ENCODE data around the gene SOX10.
"Not testable (repeated sequence)": the region's sequence is repeated elsewhere in the genome, so short reads cannot be mapped to it uniquely, and the experiment has no call there.

SOX10 gene

DNA sequence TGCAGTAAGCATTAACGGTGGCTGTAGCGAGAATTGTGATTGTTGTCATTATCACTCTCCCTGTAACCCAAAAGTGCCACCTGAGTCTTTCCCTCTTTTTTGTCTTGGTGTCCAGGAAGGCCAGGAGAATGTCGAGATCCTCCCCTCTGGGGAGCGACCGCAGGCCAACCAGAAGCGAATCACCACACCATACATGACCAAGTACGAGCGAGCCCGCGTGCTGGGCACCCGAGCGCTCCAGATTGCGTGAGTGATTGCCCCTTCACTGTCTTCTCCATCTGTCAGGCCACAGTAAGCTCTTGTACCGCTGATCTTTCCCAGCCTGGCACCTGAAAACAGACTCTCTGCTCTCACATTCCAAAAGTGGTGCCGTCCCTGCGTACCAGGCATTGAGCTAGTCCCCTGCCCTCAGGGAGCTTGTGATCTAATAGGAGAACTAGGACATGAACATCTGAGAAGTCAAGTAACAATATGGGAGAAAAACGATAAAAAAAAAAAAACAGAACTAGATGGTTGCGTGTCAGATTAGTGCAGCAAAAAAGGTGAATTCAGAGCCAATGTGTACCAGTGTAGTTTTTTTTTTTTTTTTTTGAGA is 25.0 kb downstream of the SOX10 start:
- DNase-seq (ENCODE audit: low read depth): no peak

DNA sequence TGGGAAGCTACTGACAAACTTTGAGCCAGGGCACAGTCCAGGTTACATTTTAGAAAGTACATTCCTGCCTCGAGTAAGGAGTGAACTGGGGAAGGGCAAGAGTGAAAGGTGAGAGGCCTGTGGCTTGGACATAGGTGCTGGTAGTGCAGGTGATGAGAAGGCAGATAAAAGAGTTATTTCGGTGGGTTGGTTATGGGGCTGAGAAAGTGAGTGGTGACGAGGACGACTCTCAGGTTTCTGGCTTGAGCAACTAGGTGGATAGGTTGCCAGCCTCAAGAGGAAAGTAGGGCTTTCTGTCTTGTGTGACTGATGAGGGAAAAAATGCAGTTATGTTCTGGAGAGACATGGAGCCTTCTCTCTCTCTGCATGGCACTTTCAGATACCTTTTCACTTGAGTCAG is 27.1 kb downstream of the SOX10 start:
- no peak for DNase-seq (ENCODE audit: low read depth)

DNA sequence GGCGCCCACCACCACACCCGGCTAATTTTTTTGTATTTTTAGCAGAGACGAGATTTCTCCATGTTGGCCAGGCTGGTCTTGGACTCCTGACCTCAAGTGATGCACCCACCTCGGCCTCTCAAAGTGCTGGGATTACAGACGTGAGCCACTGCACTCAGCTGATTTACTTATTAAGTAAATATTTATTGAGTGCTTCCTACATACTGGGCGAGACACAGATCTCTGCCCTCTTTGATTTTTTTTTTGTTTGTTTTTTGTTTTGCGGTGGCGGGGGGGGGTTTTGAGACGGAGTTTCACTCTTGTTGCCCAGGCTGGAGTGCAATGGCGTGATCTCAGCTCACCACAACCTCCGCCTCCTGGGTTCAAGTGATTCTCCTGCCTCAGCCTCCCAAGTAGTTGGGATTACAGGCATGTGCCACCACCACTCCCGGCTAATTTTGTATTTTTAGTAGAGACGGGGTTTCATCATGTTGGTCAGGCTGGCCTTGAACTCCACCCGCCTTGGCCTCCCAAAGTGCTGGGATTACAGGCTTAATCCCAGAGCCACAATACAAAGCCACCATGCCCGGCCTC is 28.4 kb downstream of the SOX10 start:
- not testable (repeated sequence) for DNase-seq (ENCODE audit: low read depth)

DNA sequence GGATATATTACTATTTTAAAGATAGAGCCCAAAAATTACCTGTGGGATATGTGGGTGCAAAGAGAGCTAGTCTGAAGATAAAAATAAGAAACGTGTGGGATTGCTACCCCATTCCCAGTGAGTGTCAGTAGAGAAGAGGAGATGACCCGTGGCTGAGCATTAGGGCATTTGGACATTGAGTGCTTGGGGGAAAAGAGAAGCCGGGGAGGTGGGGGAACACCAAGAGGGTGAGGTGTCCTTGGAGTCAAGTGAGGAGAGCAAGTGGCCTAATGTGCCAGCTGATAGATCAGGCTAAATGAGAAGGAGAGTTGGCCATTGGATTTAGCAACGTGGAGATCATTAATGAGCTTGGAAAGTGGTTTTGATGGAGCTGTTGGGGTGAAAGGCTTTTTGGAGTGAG is 29.7 kb downstream of the SOX10 start:
- no peak for DNase-seq (ENCODE audit: low read depth)

DNA sequence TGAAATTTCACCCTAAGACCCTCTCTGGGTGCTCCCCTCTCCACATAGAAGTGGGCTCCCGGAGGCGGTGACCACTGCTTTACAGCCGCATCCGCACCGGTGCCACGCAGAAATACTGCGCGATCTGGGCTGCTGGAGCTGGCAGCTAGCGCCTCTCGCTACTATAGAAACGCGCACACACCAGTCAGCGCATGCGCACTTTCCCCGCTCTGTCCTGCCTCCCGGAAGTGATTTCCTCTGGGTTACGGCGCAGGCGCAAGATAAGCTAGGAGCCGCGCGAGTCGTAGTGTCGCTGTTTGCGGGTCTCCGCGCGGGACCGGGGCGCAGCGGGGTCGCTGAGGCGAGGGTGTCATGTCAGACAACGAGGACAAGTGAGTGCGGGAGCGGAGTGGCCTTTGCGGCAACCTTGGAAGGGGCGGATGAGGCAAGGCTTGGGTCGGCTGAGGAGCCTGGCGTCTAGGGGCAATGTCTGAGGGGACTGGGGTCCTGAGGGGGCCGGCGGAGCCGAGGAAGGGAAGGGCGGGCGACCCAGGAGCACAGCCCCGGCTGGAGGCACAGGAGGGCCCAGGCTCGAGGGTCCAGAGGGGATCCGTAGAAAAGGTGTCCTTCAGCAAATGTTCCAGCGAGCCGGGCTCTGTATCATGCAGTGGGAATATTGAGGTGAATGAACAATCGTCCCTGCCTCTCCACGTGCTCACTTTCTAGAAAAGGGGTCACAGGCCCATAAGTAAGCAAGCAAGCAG is 30.7 kb downstream of the SOX10 start, which contains the start of the genes C22orf23 and POLR2F:
Gene C22orf23 (minus strand): TSS at position 165 of the 743 bp plus-strand sequence. CDS start 452 bp downstream, outside the sequence.
Gene POLR2F (plus strand): TSS at position 263 of the 743 bp plus-strand sequence. CDS start 89 bp downstream, at position 352.
- DNase-seq (ENCODE audit: low read depth): peak; percentile 92

DNA sequence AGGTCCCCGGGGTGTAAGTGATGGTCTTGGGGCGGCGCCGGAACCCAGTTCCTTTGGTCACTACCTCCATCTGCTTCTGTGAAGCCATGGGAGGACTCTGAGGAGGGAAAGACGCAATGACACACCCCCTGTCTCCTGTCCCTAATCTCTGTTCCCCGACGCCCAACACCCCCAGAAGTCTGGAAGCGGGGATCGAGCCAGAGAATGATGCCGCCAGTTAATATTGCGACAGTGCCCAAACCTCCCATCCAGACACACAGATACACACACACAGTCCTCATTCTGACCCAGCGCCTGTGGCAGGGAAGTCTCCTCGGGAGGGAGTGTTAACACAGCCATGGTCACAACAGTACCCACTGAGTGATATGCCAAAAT is 31.3 kb downstream of the SOX10 start:
- no peak for DNase-seq (ENCODE audit: low read depth)

DNA sequence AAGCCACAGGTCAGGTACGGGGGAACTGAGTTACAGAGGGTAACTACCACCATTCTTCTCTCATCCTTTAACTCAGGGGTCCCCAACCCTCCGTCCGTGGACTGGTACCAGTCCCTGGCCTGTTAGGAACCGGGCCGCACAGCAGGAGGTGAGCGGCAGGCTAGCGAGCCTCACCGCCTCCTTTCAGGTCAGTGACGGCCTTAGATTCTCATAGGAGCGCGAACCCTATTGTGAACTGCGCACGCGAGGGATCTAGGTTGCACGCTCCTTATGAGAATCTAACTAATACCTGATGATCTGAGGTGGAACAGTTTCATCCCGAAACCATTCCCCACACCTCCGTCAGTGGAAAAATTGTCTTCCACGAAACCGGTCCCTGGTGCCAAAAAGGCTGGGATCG is 31.7 kb downstream of the SOX10 start:
- not testable (repeated sequence) for DNase-seq (ENCODE audit: low read depth)

DNA sequence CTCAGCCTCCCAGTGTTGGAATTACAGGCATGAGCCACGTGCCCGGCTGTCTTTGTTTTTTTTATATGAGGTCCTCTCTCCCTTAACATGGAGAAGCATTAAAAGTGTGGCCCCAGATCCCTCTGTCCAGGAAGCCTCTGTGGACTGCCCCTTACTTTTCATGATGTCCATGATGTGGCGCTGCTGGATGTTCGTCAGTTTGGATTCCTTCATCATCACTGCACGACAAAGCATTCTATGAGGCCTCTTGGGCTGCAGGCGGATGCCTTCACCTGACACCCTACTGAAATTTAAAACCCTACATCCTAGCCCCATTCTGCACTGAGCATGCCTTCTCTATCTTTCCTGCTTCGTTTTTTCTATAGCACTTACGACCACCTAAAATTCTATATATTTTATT is 33.0 kb downstream of the SOX10 start:
- no peak for DNase-seq (ENCODE audit: low read depth)

DNA sequence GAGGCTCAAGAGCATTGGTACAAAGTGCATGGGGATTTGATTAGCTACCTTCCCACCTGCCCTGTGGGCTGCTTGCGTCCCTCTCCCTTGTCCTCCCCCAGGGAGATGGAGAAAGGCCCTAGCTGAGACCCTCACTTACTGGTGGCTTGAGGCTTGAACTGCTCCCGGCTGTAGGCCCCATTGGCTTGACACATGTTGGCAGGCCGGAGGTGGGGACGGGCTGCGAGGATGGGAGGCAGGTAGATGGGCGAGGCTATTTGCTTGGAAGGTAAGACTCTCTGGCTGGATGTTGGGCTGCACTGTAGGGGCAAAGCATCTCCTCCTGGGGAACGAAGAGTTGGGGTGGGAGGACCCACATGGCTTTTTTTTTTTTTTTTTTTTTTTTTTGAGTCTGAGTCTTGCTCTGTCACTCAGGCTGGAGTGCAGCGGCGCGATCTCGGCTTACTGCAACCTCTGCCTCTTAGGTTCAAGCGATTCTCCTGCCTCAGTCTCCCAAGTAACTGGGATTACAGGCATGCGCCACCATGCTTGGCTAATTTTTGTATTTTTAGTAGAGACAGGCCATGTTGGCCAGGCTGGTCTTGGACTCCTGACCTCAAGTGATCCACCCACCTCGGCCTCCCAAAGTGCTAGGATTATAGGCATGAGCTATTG is 37.1 kb downstream of the SOX10 start:
- not testable (repeated sequence) for DNase-seq (ENCODE audit: low read depth)

DNA sequence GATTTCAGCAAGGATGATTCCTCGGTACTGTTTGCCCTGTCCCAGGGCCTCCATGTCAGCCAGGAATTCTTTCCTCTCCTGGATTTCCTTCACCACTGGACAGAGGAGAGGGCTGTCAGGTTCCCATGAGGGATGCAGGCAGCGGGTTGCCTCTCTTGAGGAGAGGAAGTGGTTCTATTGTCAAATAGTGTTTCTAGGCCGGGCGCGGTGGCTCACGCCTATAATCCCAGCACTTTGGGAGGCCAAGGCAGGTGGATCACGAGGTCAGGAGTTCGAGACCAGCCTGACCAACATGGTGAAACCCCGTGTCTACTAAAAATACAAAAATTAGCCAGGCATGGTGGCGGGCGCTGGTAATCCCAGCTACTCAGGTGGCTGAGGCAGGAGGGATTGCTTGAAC is 39.9 kb downstream of the SOX10 start:
- not testable (repeated sequence) for DNase-seq (ENCODE audit: low read depth)

DNA sequence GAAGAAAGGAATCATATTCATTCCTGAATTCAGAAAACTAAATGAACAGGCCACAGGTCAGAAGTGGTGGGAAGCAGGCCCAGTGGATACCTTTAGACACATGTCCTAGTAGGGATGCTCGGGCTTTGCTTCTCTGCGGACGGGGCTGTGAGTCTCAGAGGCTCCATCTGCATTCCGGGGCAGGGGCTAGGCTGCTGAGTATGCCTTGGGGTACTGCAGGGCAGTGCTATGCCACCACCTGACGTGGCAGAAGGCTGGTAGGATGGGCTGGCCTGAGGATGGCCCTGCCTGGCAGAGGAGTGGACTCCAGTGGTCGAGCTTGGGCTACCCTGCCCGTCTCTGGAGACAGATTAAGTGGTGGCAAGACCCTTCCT is 40.5 kb downstream of the SOX10 start:
- DNase-seq (ENCODE audit: low read depth): no peak

DNA sequence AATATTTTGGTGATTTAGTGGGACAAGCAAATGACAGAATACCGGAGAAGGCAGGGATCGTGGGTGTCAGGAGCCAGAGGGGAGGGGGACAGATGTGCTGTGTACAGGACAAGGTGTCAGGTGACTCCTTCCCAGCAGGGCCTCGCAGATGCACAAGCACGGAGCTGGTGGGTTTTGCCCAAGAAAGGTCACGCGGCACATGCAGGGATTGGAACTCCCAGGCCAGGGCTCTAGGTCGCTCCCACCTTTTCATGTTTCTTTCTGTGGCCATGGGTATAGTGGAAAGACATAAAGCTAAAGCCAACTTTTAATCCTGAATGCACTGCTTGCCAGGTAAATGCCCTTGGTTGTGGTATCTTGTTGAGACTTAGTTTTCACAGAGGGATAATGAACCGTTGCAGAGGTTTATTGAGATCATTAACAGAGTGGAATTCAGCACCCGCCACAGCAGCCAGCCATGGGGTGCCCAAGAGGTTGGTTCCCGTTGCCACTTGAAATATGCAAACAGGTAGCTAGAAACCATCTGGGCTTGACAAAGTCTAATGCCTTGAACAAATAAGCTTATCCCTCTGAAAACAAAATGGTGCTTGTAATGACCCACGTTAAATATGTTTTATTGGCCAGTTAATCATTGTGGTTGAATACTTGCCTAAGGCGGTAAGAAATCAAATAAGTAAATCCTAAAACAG is 41.1 kb downstream of the SOX10 start:
- DNase-seq (ENCODE audit: low read depth): no peak

DNA sequence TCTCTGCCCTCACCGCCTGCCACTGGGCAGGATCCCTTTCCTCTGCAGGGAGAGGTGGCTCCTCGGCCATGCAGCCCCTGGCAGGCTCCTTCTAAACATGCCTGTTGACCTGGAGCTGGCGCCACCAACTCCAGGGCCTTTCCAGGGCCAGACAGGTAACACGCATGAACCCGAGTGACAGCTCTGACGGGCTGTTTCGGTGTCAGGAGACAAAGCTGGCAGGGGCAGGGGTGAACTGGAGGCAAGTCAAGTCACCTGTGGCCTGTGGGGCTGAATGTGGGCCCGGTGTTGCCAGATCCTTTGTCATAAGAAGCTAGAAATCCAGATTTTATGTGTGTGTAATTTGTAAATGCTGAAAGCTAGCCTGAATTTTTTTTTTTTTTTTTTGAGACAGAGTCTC is 42.2 kb downstream of the SOX10 start:
- no peak for DNase-seq (ENCODE audit: low read depth)

DNA sequence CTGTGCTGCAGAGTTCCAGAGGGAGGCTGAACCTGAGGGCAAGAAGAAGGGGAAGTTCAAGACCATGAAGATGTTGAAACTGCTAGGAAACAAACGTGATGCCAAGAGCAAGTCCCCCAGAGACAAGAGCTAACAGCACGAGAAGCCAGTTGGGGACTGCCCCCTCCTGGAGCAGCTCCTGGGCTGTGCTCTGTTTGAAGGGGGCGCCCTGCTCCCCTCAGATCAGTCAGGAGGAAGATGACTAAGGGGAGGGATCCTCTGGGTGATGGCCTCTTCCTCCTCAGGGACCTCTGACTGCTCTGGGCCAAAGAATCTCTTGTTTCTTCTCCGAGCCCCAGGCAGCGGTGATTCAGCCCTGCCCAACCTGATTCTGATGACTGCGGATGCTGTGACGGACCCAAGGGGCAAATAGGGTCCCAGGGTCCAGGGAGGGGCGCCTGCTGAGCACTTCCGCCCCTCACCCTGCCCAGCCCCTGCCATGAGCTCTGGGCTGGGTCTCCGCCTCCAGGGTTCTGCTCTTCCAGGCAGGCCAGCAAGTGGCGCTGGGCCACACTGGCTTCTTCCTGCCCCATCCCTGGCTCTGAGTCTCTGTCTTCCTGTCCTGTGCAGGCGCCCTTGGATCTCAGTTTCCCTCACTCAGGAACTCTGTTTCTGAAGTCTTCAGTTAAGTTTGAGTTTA is 43.5 kb downstream of the SOX10 start:
- peak; percentile 26 for DNase-seq (ENCODE audit: low read depth)

DNA sequence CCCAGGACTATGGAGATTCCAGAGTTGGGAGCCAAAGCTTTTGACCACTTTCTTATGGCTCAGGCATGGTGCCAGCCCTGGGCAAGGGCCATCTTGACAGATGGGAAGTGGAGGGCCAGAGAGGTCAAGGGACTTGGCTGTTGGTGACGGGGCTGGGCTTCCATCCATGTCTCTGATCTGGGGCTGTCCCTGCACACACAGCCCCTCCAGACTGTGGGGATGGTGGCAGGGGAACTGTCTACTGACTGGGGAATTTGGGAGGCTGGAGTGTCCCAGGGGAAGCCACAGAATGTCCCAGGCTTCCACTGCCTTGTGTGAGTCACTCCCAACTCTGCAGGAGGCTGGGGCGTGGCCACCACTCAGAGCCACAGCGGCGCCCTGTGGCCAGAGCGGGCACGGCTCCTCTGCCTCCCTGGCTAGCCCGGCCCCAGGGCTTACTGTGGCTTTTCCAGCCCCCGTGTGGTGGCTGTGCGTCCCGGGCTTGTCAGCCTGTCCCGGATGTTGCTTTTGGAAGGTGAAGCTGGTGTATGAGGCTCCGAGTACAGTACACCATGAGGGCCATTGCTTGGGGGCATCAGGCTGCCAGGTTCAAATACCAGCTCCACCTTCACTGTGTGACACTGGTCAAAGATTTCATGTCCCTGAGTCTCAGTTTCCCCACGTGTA is 50.5 kb downstream of the SOX10 start:
- DNase-seq (ENCODE audit: low read depth): peak; percentile 93

DNA sequence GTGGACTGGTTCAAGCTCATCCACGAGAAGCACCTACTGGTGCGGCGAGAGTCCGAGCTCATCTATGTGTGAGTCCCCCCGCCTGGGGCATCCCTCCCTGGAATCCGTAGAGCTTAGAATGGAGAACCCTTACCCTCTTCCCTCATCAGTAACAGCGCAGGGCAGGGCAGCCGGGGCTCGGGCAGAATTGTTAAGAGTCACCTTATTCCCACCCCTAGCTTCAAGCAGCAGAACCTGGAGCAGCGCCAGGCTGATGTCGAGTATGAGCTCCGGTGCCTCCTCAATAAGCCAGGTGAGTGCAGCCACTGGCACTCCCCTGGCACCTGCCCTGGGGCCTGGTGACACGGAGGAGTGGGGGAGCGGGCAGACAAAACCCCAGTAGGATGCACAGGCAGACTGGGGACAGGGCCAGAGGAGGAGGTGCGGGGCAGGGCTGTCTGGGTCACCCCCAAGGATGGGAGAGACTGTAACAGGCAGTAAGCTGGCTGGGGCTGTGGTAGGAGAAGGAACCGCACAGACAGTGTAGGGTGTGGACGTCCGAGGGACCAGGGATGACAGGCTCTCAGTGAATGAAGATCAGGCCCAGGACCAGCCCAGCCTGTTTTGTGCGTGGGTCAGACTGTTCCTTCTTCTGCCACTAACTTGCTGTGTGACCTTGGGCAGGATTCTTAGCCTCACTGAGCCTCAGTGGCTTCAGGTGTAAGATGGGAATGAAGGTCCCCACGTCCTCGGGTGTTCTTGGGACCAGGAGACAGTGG is 51.4 kb downstream of the SOX10 start:
- no peak for DNase-seq (ENCODE audit: low read depth)

DNA sequence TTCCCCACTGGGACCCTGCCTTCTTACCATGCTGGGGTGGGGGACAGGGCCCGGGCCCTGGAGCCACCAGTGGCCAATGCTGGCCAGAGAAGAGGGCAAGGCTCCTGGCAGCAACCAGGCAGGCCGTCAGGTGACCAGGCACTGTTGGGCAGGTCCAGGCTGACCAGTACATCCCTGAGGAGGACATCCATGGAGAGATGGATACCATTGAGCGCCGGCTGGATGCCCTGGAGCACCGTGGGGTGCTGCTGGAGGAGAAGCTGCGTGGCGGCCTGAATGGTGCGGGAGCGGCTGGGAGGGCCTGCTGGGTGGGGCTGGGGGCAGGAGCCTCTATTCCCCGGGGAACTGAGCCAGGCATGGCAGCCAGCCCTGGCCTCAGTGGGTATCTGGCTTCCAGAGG is 52.0 kb downstream of the SOX10 start:
- DNase-seq (ENCODE audit: low read depth): no peak

DNA sequence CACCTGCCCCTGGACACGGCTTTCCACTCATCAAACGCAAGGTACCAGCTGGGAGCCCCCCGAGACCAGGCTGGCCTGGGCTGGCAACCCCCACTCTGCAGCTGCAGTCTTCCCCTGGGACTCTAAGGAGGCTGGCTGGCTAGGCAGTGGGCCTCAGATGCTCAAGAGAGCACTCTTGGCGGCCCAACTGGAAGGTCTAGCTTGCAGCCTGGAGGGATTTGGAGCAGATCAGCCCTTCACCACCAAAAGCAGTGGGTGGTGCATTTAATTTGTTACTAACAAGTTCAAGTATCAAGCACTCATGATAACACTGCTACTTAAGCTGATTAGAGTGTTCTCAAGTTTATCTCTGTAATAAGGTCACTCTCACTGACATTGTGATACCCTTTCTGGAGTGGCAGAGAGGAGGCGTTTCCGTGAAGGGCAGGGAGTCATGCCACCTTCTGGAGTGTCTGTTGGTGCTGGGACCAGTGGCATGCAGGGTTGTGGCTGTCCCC is 52.4 kb downstream of the SOX10 start:
- no peak for DNase-seq (ENCODE audit: low read depth)

DNA sequence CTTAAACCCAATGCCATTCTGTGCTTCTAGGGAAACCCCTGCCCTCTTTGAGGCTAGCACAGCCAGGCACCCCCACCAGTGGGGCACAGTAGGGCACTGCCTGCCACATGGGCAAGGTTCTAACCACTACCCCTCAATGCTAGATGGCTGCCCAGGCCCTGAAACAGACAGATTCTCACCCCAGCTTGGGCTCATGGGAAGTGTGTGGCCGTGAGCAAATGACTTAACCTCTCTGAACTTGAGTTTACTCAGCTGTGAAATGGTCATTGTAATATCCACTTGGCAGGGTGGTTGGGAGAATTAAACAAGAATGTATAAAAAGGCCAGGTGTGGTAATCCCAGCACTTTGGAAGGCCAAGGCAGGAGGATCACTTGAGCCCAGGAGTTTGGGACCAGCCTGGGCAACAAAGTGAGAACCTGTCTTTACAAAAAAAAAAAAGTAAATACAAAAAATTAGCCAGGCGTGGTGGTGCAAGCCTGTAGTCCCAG is 53.4 kb downstream of the SOX10 start:
- no peak for DNase-seq (ENCODE audit: low read depth)
